GM12891 (cell line): ENCODE measurements around the gene SLC9C1.

Source experiments
- POLR2A ChIP-seq: IDR thresholded peaks from 2 replicates; pipeline ENCODE4 v1.6.1; 2011; ENCODE audit warnings: low read depth, low read length, control low read depth
- POLR2AphosphoS5 ChIP-seq: IDR thresholded peaks from 2 replicates; pipeline ENCODE4 v1.6.1; 2011; ENCODE audit warnings: low read depth, low read length, control low read depth
- POU2F2 ChIP-seq: IDR thresholded peaks from 2 replicates; pipeline ENCODE4 v1.6.1; 2011; ENCODE audit warnings: low read depth, mild to moderate bottlenecking, control low read depth, low read length, moderate library complexity
- SPI1 ChIP-seq: IDR thresholded peaks from 2 replicates; pipeline ENCODE4 v1.6.1; 2011; ENCODE audit warnings: low read depth, low read length, control low read depth

DNA sequence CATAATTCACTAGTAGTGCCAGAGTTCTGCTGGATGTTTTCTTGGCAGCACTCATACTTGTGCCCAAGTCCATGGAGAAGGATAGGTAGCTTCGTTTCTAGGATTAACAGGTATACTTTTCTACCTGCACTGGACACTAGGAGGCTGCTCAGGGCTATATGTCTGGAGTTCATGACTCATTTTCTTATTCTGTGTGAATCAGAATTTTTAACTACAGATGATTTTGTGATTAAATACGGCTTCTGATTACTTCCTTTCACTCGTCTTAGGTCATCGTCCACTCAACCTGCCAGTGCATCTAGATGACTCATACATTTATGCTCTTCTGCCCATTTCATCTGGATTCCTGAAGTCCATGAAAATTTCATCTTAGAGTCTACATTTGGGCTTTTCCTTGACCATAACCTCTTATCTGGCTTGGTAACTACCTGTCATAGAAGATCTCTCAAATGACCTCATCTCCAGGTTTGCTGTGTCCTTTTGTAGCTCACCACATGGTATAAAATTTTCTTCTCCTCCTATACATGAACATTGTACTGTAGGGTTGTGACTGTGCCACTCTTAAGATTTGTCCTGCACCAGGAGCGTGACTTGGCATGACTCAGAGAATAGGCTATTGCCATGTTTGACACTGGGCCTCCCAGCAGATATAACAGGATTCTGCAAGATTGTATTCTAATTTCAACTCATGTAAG is 94.2 kb downstream of the SLC9C1 start:
- no peak for TF ChIP-seq POLR2A
- TF ChIP-seq POLR2AphosphoS5: no peak
- TF ChIP-seq SPI1: no peak
- TF ChIP-seq POU2F2: no peak
